ENCODE data around the gene STIP1. TPM values are rescaled to one million over a fixed set of nuclear protein-coding genes. Genes with fewer than 3 reads are reported as not detected.
A peak's percentile ranks its signal among the peaks of the same experiment; 100 is the strongest.

Gene STIP1
- total RNA-seq, 2 donors from 2014 or later: 230 to 257 TPM

DNA sequence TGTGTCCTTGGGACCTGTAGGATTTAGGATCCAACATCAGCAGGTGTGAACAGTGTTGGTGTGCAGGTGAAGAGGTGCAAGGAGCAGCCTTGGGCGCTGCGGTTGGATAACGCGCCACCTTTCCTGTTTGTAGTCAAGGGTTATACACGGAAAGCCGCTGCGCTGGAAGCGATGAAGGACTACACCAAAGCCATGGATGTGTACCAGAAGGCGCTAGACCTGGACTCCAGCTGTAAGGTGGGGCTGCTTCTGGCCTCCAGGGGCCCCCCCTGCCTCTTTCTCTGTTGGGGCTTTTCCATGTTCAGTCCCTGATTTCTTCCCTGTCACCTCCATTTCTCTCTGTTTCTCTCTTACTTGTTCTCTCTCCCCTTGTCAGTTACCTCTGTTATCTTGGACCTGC, 17.0 kb downstream of the STIP1 start:
- H3K36me3 ChIP-seq (ENCODE audit: control insufficient read depth, insufficient read depth, low read length): peaks cover 84% of the 10 kb centered on the region
- Mint-ChIP-seq H3K36me3 (ENCODE audit: low read depth) (peaks cover 60% of the 10 kb centered on the region), H3K4me1 (no peaks in the 10 kb centered on the region), H3K9me3 (no peaks in the 10 kb centered on the region), H3K27ac (no peak overlapping the region), H3K27me3 (ENCODE audit: insufficient read depth) (no peaks in the 10 kb centered on the region), H3K4me3 (no peak overlapping the region)
- no peak overlapping the region for H3K27ac ChIP-seq (ENCODE audit: low read depth, low read length)
- H3K4me1 ChIP-seq (ENCODE audit: control insufficient read depth, insufficient read depth, low read length): peaks cover 3% of the 10 kb centered on the region
- no peak overlapping the region for H3K9ac ChIP-seq (ENCODE audit: extremely low read depth, low read length, poor library complexity, severe bottlenecking)
- no peak for DNase-seq
- H3K27me3 ChIP-seq (ENCODE audit: control insufficient read depth, insufficient read depth, low read length, poor library complexity, severe bottlenecking): no peaks in the 10 kb centered on the region
- H3K4me3 ChIP-seq (ENCODE audit: low read length): no peak overlapping the region
- WGBS, 2 experiments (ENCODE audit: insufficient coverage in 1 of 2, insufficient read length in 1 of 2): 93 to 96% methylated on average over 9 of the region's 9 CpGs
- TF ChIP-seq, protein P1, sequence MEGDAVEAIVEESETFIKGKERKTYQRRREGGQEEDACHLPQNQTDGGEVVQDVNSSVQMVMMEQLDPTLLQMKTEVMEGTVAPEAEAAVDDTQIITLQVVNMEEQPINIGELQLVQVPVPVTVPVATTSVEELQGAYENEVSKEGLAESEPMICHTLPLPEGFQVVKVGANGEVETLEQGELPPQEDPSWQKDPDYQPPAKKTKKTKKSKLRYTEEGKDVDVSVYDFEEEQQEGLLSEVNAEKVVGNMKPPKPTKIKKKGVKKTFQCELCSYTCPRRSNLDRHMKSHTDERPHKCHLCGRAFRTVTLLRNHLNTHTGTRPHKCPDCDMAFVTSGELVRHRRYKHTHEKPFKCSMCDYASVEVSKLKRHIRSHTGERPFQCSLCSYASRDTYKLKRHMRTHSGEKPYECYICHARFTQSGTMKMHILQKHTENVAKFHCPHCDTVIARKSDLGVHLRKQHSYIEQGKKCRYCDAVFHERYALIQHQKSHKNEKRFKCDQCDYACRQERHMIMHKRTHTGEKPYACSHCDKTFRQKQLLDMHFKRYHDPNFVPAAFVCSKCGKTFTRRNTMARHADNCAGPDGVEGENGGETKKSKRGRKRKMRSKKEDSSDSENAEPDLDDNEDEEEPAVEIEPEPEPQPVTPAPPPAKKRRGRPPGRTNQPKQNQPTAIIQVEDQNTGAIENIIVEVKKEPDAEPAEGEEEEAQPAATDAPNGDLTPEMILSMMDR (conservative IDR thresholded peaks at IDR 0.05): no peak
- H3K9me3 ChIP-seq (ENCODE audit: control insufficient read depth, low read length): no peaks in the 10 kb centered on the region

DNA sequence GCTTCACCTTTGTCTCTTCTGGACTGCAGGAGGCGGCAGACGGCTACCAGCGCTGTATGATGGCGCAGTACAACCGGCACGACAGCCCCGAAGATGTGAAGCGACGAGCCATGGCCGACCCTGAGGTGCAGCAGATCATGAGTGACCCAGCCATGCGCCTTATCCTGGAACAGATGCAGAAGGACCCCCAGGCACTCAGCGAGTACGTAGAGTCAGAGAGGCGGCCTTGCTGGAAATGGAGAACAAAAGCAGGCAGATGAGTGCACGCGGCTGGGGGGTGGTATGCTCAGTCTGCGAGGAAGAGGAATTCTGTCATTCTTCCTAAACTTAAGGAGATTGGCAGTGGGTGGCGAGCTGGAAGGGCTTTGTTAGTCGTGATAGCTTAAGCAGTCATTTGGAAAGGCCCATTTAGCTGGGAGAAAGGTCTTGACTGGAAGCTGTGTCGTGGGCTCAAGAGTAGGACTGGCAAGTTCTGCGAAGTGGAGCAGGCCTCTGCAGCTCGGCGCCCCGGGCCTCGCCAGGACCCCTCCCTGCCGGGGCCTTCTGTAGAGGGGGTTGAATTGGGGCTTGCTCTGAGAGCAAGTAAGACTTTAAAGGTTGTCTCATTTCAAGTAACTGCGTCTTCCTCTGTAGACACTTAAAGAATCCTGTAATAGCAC, 17.6 kb downstream of the STIP1 start:
- H3K27me3 ChIP-seq (ENCODE audit: control insufficient read depth, insufficient read depth, low read length, poor library complexity, severe bottlenecking): no peaks in the 10 kb centered on the region
- no peak overlapping the region for H3K4me3 Mint-ChIP-seq
- H3K36me3 Mint-ChIP-seq (ENCODE audit: low read depth): peaks cover 59% of the 10 kb centered on the region
- TF ChIP-seq, protein P1 (conservative IDR thresholded peaks at IDR 0.05): no peak
- no peaks in the 10 kb centered on the region for H3K27me3 Mint-ChIP-seq (ENCODE audit: insufficient read depth)
- H3K4me1 Mint-ChIP-seq: no peaks in the 10 kb centered on the region
- no peak for DNase-seq
- no peak overlapping the region for H3K4me3 ChIP-seq (ENCODE audit: low read length)
- no peak overlapping the region for H3K27ac Mint-ChIP-seq
- H3K36me3 ChIP-seq (ENCODE audit: control insufficient read depth, insufficient read depth, low read length): peaks cover 78% of the 10 kb centered on the region
- 88 to 94% methylated on average over 24 to 27 of the region's 27 CpGs for WGBS, 2 experiments (ENCODE audit: insufficient coverage in 1 of 2, insufficient read length in 1 of 2)
- peaks cover 3% of the 10 kb centered on the region for H3K4me1 ChIP-seq (ENCODE audit: control insufficient read depth, insufficient read depth, low read length)
- no peaks in the 10 kb centered on the region for H3K9me3 ChIP-seq (ENCODE audit: control insufficient read depth, low read length)
- H3K9ac ChIP-seq (ENCODE audit: extremely low read depth, low read length, poor library complexity, severe bottlenecking): no peak overlapping the region
- H3K9me3 Mint-ChIP-seq: no peaks in the 10 kb centered on the region
- H3K27ac ChIP-seq (ENCODE audit: low read depth, low read length): no peak overlapping the region

DNA sequence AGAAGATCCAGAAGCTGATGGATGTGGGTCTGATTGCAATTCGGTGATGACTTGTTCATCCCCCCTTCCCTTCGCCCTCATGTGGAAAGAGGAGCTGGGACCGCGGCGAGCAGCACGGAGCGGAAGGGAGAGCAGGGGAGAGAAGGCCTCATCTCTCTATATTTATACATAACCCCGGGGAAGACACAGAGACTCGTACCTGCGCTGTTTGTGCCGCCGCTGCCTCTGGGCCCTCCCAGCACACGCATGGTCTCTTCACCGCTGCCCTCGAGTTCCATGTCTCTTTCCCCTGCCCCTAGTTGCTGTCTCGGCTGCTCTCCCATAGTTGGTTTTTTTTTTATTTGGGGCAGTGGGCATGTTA, 18.1 kb downstream of the STIP1 start:
- Histone ChIP-seq H3K27ac (ENCODE audit: low read depth, low read length) (no peak overlapping the region), H3K9ac (ENCODE audit: extremely low read depth, low read length, poor library complexity, severe bottlenecking) (no peak overlapping the region), H3K9me3 (ENCODE audit: control insufficient read depth, low read length) (no peaks in the 10 kb centered on the region), H3K36me3 (ENCODE audit: control insufficient read depth, insufficient read depth, low read length) (peaks cover 73% of the 10 kb centered on the region), H3K27me3 (ENCODE audit: control insufficient read depth, insufficient read depth, low read length, poor library complexity, severe bottlenecking) (no peaks in the 10 kb centered on the region), H3K4me1 (ENCODE audit: control insufficient read depth, insufficient read depth, low read length) (peaks cover 3% of the 10 kb centered on the region), H3K4me3 (ENCODE audit: low read length) (no peak overlapping the region)
- WGBS, 2 experiments (ENCODE audit: insufficient coverage in 1 of 2, insufficient read length in 1 of 2): 95% methylated on average over 16 of the region's 16 CpGs; no CpG with 5 or more reads in 1 of the 2 experiments
- Mint-ChIP-seq H3K4me3 (no peak overlapping the region), H3K27me3 (ENCODE audit: insufficient read depth) (no peaks in the 10 kb centered on the region), H3K4me1 (no peaks in the 10 kb centered on the region), H3K27ac (peak overlapping the region; percentile 74), H3K36me3 (ENCODE audit: low read depth) (peaks cover 58% of the 10 kb centered on the region), H3K9me3 (no peaks in the 10 kb centered on the region)
- no peak for DNase-seq
- TF ChIP-seq, protein P1 (conservative IDR thresholded peaks at IDR 0.05): no peak

Measured in endodermal cell (in vitro differentiated cells).